GM06990 (cell line): Measurements from ENCODE around the gene TTLL8.

Experiments used
- DNase-seq: peaks from one replicate; pipeline ENCODE4 v3.0.0-alpha.2; 2011; ENCODE audit not compliant: insufficient read length; ENCODE audit errors: extremely low read depth
- H3K27me3 ChIP-seq: replicated peaks from 2 replicates; pipeline ENCODE4 v1.6.0; 2011; ENCODE audit warnings: low read length; ENCODE audit not compliant: control insufficient read depth, insufficient read depth
- H3K36me3 ChIP-seq: 2 replicates; pipeline ENCODE4 v1.5.1; 2011; ENCODE audit warnings: low read length; ENCODE audit not compliant: control insufficient read depth, insufficient read depth
- H3K4me3 ChIP-seq: replicated peaks from 2 replicates; pipeline ENCODE4 v1.5.1; 2011; ENCODE audit warnings: low read depth, mild to moderate bottlenecking, control low read depth, low read length
- CTCF ChIP-seq: IDR thresholded peaks from 2 replicates; pipeline ENCODE4 v1.5.1; 2011; ENCODE audit warnings: low read length, control low read depth, mild to moderate bottlenecking, inconsistent platforms; ENCODE audit not compliant: insufficient read depth, poor library complexity, severe bottlenecking

Gene TTLL8

GRCh38 chr22:50051930-50052329 is 6.2 kb downstream of the TTLL8 start:
- no peak for DNase-seq
- Histone ChIP-seq H3K36me3 (no peaks in the 10 kb centered on the region), H3K4me3 (no peak overlapping the region), H3K27me3 (no peaks in the 10 kb centered on the region)
- TF ChIP-seq CTCF = no peak

- no peak for TF ChIP-seq CTCF
Observed at GRCh38 chr22:50049299-50050195, 8.6 kb downstream of the TTLL8 start.

GRCh38 chr22:50048836-50049235 is 9.3 kb downstream of the TTLL8 start:
- no peak for DNase-seq
- TF ChIP-seq CTCF = no peak
- H3K36me3 ChIP-seq = no peaks in the 10 kb centered on the region
- no peaks in the 10 kb centered on the region for H3K27me3 ChIP-seq
- H3K4me3 ChIP-seq = no peak overlapping the region

More at GRCh38 chr22:50049299-50050195, 8.6 kb downstream of the TTLL8 start:
- no peak overlapping the region for H3K4me3 ChIP-seq
- no peak for DNase-seq
- H3K36me3 ChIP-seq = no peaks in the 10 kb centered on the region
- H3K27me3 ChIP-seq = no peaks in the 10 kb centered on the region

- TF ChIP-seq CTCF = no peak
- H3K27me3 ChIP-seq = no peaks in the 10 kb centered on the region
- DNase-seq = no peak
- no peak overlapping the region for H3K4me3 ChIP-seq
- H3K36me3 ChIP-seq = no peaks in the 10 kb centered on the region
Observed at GRCh38 chr22:50048061-50048765, 9.9 kb downstream of the TTLL8 start.

- no peak for DNase-seq
- no peak for TF ChIP-seq CTCF
- H3K27me3 ChIP-seq = no peaks in the 10 kb centered on the region
- no peaks in the 10 kb centered on the region for H3K36me3 ChIP-seq
- no peak overlapping the region for H3K4me3 ChIP-seq
Observed at GRCh38 chr22:50047346-50047745, 10.8 kb downstream of the TTLL8 start.
